ENCODE measurements around the gene TPRG1L.
A peak's percentile ranks its signal among the peaks of the same experiment; 100 is the strongest.

Gene TPRG1L

DNA sequence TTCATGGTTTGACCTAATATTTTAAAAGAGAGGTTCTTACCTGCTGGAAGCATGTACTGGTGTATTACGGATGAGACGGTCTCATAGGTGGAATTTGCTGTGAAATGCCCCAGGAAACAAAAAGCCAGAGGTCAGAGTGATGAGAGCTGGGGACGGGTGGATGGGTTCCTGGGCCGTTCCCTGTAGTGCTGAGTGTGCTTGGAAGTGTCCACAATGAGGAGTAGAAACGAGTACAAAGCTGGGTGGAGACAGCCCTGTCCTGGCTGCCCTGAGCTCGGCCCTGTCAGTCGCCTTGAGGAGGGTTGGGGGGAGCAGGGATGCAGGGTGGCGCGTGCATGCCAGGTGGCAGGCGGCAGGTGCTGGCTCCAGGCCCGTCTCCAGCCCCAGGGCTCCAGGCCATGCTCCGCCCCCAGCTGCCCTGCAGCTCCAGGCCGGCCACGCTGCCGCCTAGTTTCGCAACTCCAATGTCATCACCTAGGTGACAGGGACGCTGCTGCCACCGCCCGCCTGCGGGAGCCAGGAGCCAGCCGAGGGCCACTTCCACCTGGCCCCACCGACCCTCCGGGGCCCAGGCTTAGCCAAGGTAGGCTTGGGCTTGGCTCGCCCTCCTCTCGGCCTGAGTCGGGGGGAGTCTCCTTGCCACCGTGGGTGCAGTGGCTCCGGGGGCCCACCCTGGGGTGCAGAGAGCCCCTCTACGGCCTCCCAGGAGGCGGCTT is 43.9 kb downstream of the TPRG1L start:
- no peak for DNase-seq

GRCh38 chr1:3669421-3669821 is 44.6 kb downstream of the TPRG1L start:
- DNase-seq: no peak

DNA sequence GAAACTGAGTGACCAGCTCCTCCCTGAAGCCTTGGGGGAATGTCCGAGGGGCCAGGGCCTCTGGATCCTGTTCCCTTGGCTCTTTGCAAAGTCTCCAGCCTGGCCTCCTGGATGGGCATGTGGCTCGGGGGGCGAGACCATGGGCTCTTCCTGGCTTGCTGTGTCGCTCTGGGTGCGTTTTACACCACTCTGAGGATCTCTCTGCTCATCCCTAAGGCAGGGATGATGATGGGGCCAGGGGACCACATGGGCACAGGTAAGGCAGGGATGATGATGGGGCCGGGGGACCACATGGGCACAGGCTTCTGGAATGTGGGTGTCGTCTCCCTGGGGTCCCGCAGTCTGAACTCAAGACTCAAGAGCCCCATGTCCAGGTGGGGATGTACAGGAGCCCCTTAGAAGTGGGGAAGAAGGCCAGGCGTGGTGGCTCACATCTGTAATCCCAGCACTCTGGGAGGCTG is 45.2 kb downstream of the TPRG1L start:
- no peak for DNase-seq

DNA sequence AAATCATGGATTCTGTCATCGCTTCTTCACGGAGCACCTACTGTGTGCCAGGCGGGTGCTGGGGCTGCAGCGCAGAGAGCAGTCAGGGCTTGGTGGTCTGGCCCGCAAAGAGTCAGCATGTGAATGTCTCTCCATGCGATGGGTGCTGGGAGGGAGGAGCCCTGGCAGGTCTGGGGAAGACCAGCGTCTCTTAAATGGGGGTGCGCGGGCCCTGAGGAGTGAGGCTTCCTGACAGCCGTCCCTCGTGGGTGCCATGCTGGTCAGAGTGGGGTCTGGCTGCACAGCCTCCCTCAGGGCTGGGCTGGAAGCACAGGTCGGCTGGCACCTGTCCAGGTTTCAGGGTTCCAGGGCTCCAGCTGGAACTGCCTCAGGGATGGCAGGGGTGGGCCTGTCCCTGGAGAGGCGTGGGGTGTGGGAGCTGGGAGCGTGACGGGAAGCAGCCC is 46.0 kb downstream of the TPRG1L start:
- DNase-seq: no peak

DNA sequence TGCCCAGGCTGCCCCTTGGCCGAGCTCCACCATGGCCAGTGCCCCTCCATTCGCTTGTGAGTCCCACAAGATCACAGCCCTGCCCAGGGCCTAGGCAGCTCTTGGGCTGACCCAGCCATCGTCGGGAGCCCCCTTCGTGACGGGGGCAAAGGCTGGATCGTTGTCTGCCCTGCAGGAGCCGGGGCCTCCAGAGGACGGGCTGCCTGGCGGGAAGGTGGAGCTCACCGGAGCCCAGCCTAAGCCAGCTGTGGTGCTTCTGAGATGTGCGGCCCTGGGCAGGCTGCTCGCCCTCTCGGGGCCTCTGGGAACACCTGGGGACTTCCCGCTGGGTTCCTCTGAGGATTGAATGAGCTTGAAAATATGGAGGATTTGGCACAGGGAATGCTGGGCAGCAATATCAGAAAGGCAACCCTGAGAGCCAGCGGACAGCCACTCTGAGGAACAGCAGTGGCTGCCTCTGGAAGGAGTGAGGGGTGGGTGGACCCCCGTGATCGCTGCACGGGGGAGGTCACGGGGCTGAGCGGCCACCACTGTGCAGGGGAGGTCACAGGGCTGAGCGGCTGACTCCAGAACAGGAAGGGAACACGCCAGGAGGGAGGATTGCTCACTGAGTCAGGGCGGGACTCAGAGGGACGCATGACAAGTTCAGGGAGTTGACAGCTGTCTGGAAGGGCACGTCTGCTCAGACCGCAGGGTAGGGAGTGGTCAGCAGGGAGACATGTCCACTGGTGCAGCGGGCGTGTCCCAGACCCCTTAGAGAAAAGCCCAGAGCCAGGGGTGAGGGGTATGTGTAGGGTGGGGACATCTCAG is 46.8 kb downstream of the TPRG1L start:
- DNase-seq: no peak

GRCh38 chr1:3672231-3672970 is 47.6 kb downstream of the TPRG1L start:
- no peak for DNase-seq

DNA sequence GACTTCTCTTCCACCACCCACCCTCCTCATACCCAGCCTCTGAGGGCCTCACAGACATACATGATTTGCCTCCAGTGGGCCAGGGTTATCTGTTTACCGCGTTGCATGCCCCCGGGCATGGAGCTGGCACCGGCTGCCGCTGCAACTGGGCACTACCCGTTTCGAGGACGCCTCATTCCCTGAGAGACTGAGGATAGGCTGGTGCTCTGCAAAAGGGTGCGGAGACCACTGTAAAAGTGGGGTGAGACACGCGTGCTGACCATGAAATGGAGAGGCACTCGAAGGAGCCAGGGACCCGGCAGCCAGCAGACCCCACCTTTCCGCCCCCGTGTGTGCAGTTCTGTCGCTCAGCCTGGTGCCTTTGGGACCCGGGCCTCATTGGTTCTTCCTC is 48.2 kb downstream of the TPRG1L start:
- no peak for DNase-seq

DNA sequence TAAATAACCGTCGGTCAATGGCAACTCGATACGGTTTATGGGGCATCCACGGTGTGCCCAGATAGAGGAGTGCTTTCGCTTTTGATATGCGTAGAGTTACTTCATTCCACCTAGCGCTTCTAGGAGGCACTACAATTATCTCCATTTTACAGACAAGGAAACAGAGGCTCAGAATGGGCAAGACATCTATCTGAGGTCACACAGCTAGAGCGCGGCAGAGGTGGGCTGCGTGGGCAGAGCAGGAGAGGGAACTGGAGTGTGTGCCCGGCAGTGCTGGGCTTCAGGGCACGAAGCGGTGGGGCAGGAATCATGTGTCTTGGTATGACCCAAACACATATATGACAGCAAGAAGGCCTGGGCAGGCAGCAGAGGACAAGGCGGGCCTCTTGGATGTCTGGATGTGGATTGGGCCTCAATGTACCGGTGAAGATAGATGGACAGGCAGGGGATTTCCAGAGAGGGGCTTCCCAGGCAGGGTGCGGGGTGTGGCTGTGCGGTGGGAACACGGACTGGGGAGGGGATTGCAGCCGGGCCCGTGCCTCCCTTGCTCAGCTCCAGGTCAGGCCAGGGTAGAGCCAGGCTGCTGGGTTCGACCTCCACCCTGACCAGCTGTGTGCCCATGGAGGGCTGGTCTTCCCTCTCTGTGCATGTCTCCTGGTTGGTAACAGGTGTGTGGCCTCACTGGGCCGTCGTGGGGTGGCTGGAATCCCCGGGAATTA is 48.7 kb downstream of the TPRG1L start:
- DNase-seq: no peak

DNA sequence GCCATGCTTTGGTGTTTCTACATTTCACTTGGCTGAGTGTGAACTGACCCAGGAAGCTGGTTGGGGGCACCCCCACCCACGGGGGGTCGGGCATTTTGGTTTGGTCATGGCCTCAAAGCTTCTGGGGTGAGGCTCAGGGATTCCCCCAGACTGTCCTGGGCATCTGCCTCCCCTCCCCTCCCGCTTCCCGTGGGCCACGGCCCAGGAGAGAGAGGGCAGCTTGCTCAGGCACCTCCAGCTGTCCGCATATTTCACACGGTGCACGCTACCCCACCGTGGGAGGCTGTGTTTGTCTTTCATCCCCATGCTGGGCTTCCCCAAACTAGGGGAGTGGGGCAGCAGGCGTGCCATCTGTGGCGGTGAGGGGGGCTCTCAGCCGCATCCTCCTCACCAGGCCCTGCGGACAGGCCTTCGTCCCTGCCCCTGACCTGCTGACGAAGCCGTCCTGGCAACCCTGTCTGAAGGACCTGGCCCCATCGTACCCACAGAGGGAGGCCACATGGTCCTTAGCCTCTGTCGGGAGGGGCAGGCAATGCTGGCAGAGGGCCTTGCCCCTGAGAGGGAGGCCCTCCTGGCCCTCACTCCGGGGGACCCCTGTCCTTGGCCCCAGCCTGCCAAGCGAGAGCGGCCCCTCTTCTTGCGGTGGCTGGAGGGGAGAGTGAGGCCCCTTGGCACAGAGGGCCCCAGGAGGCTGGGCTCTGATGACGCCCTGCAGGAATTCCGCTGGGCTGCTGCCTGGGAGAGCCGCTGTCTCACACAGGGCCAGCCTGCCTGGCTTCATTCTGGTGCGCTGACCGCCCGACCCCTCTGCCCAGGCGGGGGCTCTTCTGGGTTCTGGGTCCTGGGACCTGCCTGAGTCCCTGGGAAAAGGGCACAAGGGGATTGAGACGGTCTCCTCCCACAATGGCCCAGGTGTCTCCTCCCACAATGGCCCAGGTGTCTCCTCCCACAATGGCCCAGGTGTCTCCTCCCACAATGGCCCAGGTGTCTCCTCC is 49.6 kb downstream of the TPRG1L start:
- DNase-seq: no peak

DNA sequence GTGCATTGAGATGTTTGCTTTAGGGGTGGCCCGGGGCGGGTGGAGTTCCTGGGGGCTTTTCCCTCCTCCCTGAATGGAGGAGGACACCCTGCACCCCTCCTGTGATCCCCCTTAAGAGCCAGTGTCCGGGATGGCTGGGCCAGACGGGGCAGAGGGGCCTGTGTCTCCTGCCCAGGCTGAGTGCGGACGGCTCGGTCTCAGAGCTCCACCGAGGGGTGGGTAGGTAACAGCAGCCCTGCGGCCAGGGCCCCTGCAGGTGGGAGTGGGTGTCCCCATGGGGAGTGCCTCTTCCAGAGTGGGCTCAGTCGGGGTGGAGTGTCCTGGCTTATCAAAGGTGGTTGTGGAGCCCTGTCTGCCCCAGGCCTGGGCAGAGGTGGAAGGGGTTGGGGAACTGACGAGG is 50.6 kb downstream of the TPRG1L start:
- DNase-seq: no peak

DNA sequence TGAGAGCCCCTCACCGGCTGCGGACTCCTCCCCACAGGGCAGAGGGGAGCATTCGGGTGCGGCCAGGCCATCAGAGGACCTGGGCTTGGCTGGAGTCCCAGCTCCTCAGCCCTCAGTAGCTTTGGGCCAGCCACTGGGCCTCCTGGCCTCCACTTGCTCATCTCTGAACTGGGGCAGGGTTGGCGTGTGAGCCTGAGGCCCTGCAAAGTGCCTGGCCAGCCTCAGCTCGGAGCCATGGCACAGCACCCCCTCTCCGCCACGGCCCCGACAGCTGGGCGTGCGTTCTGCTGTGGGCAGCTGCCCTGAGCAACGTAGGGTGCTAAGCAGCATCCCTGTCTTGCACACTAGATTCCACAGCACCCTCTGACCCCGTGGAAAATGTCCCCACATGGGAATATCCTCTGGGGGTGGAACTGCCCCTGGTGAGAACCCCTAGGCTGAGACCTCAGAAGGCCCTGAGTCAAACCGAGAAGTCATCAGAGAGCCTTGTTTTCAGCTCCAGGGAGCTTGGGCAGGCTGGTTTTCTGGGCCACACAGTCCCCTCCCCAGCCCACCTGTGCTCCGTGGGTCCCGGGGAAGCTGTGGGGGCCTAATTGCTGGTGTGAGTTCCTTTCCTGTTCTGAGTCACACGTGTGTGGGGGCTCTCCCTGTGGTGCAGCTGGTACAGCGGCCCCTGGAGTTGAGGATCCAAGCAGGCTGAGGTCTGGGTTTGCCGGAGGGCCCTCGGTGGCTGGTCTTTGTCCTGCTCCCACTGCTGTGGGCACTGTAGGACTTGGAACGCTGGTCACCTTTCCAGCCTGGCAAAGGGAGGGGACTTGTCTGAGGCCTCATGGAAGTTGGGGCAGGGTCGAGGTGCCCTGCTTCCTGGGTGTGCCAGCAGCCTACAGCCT is 52.0 kb downstream of the TPRG1L start:
- no peak for DNase-seq

GRCh38 chr1:3677484-3677883 is 52.7 kb downstream of the TPRG1L start:
- DNase-seq: peak; percentile 34

DNA sequence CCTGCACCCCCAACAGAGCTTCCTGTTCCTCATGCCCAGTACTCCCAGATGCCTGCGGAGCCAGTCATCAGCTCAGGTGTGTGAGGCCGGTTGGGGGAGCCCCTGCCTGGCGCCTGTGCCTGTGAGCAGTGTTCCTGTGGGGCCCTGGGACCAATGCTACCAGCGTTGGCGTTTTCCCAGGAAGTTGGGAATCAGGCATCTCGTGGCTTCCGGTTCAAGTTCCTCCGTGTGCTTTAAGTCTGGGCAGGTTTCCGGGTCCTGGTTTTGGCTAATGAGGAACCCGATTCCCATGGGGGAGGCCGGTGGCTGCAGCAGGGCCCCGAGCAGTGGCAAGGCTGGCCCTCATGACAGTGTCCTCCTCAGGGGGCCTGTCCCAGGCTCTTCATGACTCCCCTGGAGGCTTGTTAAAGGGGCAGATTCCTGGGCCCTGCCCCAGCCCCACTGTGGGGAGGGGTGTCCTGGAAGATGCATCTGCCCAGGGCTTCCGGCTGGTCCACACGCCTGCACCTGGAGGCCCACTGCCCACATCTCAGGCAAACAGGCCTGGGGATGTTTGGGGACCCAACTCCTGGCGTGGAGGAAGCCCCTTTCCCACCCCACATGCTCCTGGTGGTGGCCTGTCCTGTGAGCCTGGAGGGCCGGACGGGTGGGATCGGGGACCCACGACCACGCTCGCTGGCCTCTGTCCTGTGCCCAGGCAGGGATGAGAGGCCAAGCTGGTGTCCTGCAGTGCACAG is 53.7 kb downstream of the TPRG1L start:
- DNase-seq: no peak

DNA sequence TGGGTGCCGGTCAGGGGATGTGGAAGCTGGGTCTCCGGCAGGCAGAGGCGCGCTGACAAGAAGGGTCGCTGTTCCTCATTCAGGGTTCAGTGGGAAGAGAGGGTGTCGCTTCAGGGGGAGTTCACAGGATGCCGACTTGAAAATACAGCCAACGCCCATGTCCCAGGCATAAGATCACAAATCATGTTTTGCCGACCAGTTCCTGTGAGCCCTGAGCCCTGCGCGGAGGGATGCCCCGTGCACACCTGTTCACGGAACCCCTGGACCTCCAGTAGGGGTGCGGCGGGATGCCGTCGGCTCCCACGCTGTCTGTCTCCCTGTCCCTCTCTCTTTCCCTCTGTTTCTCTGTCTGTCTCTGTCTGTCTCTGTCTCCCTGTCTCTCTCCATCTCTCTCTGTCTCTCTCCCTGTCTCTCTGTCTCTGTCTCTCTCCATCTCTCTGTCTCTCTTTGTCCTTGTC is 54.3 kb downstream of the TPRG1L start:
- DNase-seq: no peak

Data from SIG-M5 (cell line).